K562 (cell line): ENCODE data around the gene CCDC141. TPM values are rescaled to one million over a fixed set of nuclear protein-coding genes. Genes with fewer than 3 reads are reported as not detected.

Experiments
- ATAC-seq: fragments of 200-7000 bp; cut with Tn5 transposase; 3 replicates; pipeline ENCODE4 v1.9.1; 2020; ENCODE audit warnings: moderate library complexity
- BruUV-seq: library from RNA; stranded (reverse); fragments of 400-500 nt; replicated peaks from 2 replicates; lab custom pipeline; 2021; lab: Mats Ljungman, UMichigan
- CTCF ChIA-PET: fragments of 300-600 bp; formaldehyde crosslinking; extraction: SDS; loops from one replicate; lab custom pipeline; 2021; ENCODE audit warnings: low intra/inter-chr PET ratio; lab: Yijun Ruan, JAX
- POLR2A ChIA-PET: fragments of 300-600, 350-650 bp; sonication (Branson Sonifier 250); formaldehyde crosslinking; extraction: SDS; loops from one replicate; lab custom pipeline; 2021; ENCODE audit warnings: antibody characterized with exemption, inconsistent platforms; lab: Yijun Ruan, JAX
- DNase-seq, 4 experiments: peaks; one replicate each; pipeline versions ENCODE4 v3.0.0 to v3.0.0-alpha.2; 2011 to 2018; ENCODE audit warnings: low spot score in 3 of 4, mixed read lengths in 3 of 4; ENCODE audit errors: extremely low read depth in 1 of 4
- FAIRE-seq: peaks from 2 replicates; lab custom pipeline; 2011; peaks lifted over from hg19 to GRCh38; lab: Jason Lieb, UNC
- H2AFZ ChIP-seq: 2 replicates; pipeline ENCODE4 v1.6.0; 2011; ENCODE audit warnings: low read depth, low read length, control low read depth, inconsistent platforms
- H3K27ac ChIP-seq: fragments of 200-600 bp; 3 replicates; pipeline ENCODE4 v1.8.0; 2011; ENCODE audit warnings: low read depth, mild to moderate bottlenecking, control low read depth, inconsistent platforms, low read length, moderate library complexity, mixed read lengths; ENCODE audit errors: extremely low read depth
- H3K27me3 ChIP-seq, 2 experiments: fragments of 300-600 bp in 1 of 2; 2 replicates in 1 of 2; 3 replicates in 1 of 2; pipeline versions ENCODE4 v1.6.0 to v1.8.0; 2011; ENCODE audit warnings: inconsistent platforms in 2 of 2, low read length in 2 of 2, mild to moderate bottlenecking in 1 of 2, mixed read lengths in 1 of 2, moderate library complexity in 1 of 2; ENCODE audit not compliant: control insufficient read depth in 2 of 2, insufficient read depth in 2 of 2
- H3K36me3 ChIP-seq: fragments of 300-600 bp; 3 replicates; pipeline ENCODE4 v1.8.0; 2011; ENCODE audit warnings: mild to moderate bottlenecking, low read length, inconsistent platforms; ENCODE audit not compliant: control insufficient read depth, insufficient read depth
- H3K4me1 ChIP-seq, 2 experiments: fragments of 200-600 bp in 1 of 2; replicated peaks in 1 of 2; 2 replicates in 1 of 2; 3 replicates in 1 of 2; pipeline versions ENCODE4 v1.5.1 to v1.8.0; 2011; ENCODE audit warnings: inconsistent platforms in 2 of 2, low read length in 2 of 2, mild to moderate bottlenecking in 1 of 2, mixed read lengths in 1 of 2, moderate library complexity in 1 of 2; ENCODE audit not compliant: control insufficient read depth in 2 of 2, insufficient read depth in 2 of 2
- H3K4me2 ChIP-seq: 2 replicates; pipeline ENCODE4 v1.6.1; 2011; ENCODE audit warnings: low read length, control low read depth, inconsistent platforms, mixed read lengths; ENCODE audit not compliant: insufficient read depth
- H3K4me3 ChIP-seq: fragments of 200-600 bp; sonication (generic), shearing (Covaris generic); 2 replicates; pipeline ENCODE4 v1.5.1; 2016; ENCODE audit warnings: control low read depth, inconsistent platforms
- H3K79me2 ChIP-seq: fragments of 200-600 bp; 3 replicates; pipeline ENCODE4 v1.8.0; 2011; ENCODE audit warnings: low read length, inconsistent platforms; ENCODE audit not compliant: control insufficient read depth, insufficient read depth
- H3K9ac ChIP-seq, 2 experiments: 2 replicates each; pipeline versions ENCODE4 v1.6.0 to v1.6.1; 2011; ENCODE audit warnings: low read depth in 2 of 2, low read length in 2 of 2, control low read depth in 1 of 2, inconsistent platforms in 1 of 2, mild to moderate bottlenecking in 1 of 2, mixed read lengths in 1 of 2; ENCODE audit not compliant: insufficient read depth in 1 of 2
- H3K9me1 ChIP-seq: one replicate; pipeline ENCODE4 v1.6.0; 2011; ENCODE audit warnings: inconsistent platforms, mild to moderate bottlenecking, low read length, moderate library complexity; ENCODE audit not compliant: control insufficient read depth, insufficient read depth
- H3K9me3 ChIP-seq: replicated peaks from 2 replicates; pipeline ENCODE4 v1.5.1; 2011; ENCODE audit warnings: low read depth, low read length, inconsistent platforms; ENCODE audit not compliant: control insufficient read depth, insufficient read depth
- H4K20me1 ChIP-seq: replicated peaks from 2 replicates; pipeline ENCODE4 v1.6.1; 2011; ENCODE audit warnings: low read length, inconsistent platforms, mixed read lengths; ENCODE audit not compliant: control insufficient read depth, insufficient read depth
- CBFA2T2 ChIP-seq: fragments of 450-650 bp; conservative IDR thresholded peaks from 2 replicates; pipeline ENCODE4 v1.6.1; 2017; ENCODE audit warnings: mild to moderate bottlenecking
- MIER1 ChIP-seq: fragments of 450-650 bp; IDR thresholded peaks from 2 replicates; pipeline ENCODE4 v1.6.1; 2016; ENCODE audit warnings: antibody characterized with exemption, mild to moderate bottlenecking, low read depth
- ZNF133 ChIP-seq: fragments of 250-450 bp; sonication (Bioruptor Pico); IDR thresholded peaks from 2 replicates; pipeline ENCODE4 v1.4.0; 2020; ENCODE audit warnings: mild to moderate bottlenecking
- ZNF766 ChIP-seq: fragments of 200-800 bp; sonication (Bioruptor generic); conservative IDR thresholded peaks from 2 replicates; pipeline ENCODE4 v1.6.1; 2016; ENCODE audit warnings: missing genetic modification characterization, missing compliant biosample characterization
- WGBS: fragments of 100-300 bp; shearing (Covaris generic); methylation state at CpG from one replicate; pipeline ENCODE4 v1.1.6; 2016; ENCODE audit warnings: low coverage, mixed read lengths; ENCODE audit not compliant: insufficient coverage; ENCODE audit errors: missing lambda C conversion rate; 5-methylcytosine and 5-hydroxymethylcytosine counted together
- in situ Hi-C: fragments of 300-500 bp; cut with MboI; formaldehyde crosslinking; loops from 4 replicates; pipeline ENCODE4 v1.15.0; 2018; ENCODE audit warnings: inconsistent platforms, mixed read lengths
- intact Hi-C: fragments of 100-400 bp; cut with micrococcal nuclease; formaldehyde crosslinking; loops from 2 replicates; pipeline ENCODE4 v1.14.2; 2022
- polyA plus RNA-seq, 8 experiments: library from polyadenylated mRNA; depleted of rRNA in 4 of 8; stranded (reverse) in 5 of 8; unstranded in 3 of 8; fragments of >200 nt; fragmentation: Nextera tagmentation in 2 of 8; fragmentation: Illumina TruSeq in 1 of 8; extraction: Ambion mirVana in 2 of 8; extraction: Trizol in 1 of 8; gene quantifications; 2 replicates each; pipeline versions ENCODE4 v1.2.1 to v1.2.3, GENCODE V29; 2011 to 2014; ENCODE audit warnings: inconsistent platforms in 1 of 8, missing spikeins in 1 of 8
- total RNA-seq, 7 experiments: library from RNA; depleted of rRNA in 6 of 7; stranded (reverse); fragments of >200 nt in 6 of 7; fragmentation: Illumina TruSeq in 2 of 7; extraction: Trizol in 2 of 7; gene quantifications; 2 replicates each; pipeline versions ENCODE4 v1.2.1 to v1.2.3, GENCODE V29; 2011 to 2021; ENCODE audit warnings: low replicate concordance in 1 of 7
- TF ChIP-seq, protein P1 (sequence below): fragments of 450-650 bp; IDR thresholded peaks from 2 replicates; pipeline ENCODE4 v1.6.1; 2018; ENCODE audit not compliant: partially characterized antibody
- TF ChIP-seq, protein P2 (sequence below): sonication (generic); formaldehyde crosslinking; IDR thresholded peaks from 2 replicates; pipeline ENCODE4 v1.8.0; 2022; ENCODE audit warnings: mild to moderate bottlenecking, missing genetic modification reagents

The CCDC141 gene
- total and polyA plus RNA-seq, 9 of the 15 experiments (the other 6 are each of a cell fraction or from before 2014, with no cell fraction given) = 0.09 TPM; not detected in 8

DNA sequence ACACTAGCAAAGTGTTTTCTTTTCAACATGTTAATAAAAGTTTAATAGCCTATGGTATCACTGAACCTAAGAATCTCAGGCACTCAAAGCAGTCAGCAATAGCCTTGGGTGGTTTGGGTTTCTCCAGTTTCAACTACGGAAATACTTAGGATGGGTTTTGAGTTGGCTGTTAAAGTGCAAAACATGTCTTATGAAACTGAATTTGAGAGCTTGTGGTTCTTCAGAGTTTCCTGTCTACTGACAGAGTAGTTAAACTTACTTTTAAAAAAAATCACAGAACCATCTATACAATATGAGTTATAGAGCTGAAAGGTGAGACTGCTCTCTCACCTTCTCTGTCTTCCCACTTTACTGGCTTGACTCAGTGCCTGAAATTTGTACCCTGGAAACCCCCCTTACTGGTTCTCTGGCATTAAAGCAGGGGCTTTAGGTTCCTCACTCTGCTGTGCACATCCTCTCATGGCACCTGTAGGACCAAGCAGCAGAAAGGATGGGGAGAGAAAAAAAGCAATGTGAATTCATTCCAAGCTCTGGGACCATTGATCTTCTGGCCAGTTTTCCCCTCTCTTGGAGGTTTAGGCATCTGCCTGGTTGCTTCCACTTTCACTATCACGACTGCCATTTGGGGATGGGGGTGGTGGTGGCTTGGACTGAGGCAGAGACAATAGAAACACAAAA is 18.1 kb downstream of the CCDC141 start:
- intact Hi-C loops = no loop called here
- FAIRE-seq (no peak), ATAC-seq (no peak), DNase-seq (no peak)
- CTCF ChIA-PET = interaction anchor here (0.6 kb wide), 1 partner anchor 8 kb away, joined by 3 read pairs; no protein-coding TSS in a partner anchor
- H3K4me2 ChIP-seq = no peak overlapping the region
- H3K27me3 ChIP-seq = no peaks in the 10 kb centered on the region
- POLR2A ChIA-PET = interaction anchor here (0.7 to 1.4 kb wide), 2 partner anchors 12 to 166 kb away, joined by 3 read pairs; no protein-coding TSS in a partner anchor
- H3K9me3 ChIP-seq = 0 out of 2 replicates have a peak, but pooled peaks cover 2% of the 10 kb centered on the region
- H4K20me1 ChIP-seq = no peaks in the 10 kb centered on the region
- in situ Hi-C loops = no loop called here
- H3K79me2 ChIP-seq = no peaks in the 10 kb centered on the region
- H3K9ac ChIP-seq = no peak overlapping the region
- WGBS = 6% methylated on average over 2 of the region's 2 CpGs
- no TSS peak for BruUV-seq
- H3K9me1 ChIP-seq = no peaks in the 10 kb centered on the region
- H3K4me1 ChIP-seq = no peaks in the 10 kb centered on the region
- H2AFZ ChIP-seq = no peak overlapping the region
- no peak overlapping the region for H3K27ac ChIP-seq
- H3K4me3 ChIP-seq = no peak overlapping the region
- H3K36me3 ChIP-seq = no peaks in the 10 kb centered on the region
- TF ChIP-seq MIER1 = no peak
- no peak for TF ChIP-seq CBFA2T2
- no peak for TF ChIP-seq ZNF133 (CRISPR knock-in tag)

DNA sequence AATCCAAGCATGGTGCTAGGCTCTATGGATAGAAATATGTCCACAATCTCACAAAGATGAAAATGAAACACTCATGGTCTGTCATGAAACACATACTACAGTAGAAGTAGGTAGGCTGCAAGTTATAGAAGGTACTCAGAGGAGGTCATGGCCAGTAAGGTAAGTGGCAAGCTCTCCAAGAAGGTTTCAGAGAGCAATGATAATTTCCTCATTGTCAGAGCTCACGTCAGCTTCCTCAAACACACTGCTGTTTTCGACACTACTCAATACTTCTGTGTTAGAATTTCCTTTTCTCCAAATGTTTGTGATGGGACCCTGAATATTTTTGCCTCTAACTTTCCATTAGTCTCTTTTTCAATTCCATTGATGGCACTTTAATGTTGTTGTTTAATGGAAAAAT is 25.5 kb downstream of the CCDC141 start:
- DNase-seq = no peak
- no peak overlapping the region for H3K27ac ChIP-seq
- H3K9me3 ChIP-seq = 0 out of 2 replicates have a peak, but pooled peaks cover 2% of the 10 kb centered on the region
- ChIA-PET CTCF (no interaction called here), POLR2A (no interaction called here)
- H3K4me1 ChIP-seq = no peaks in the 10 kb centered on the region
- H3K36me3 ChIP-seq = no peaks in the 10 kb centered on the region
- H3K27me3 ChIP-seq = no peaks in the 10 kb centered on the region
- no peak for ATAC-seq
- no peak overlapping the region for H3K4me3 ChIP-seq
- in situ Hi-C loops = no loop called here
- FAIRE-seq = no peak
- 0% methylated on average over 2 of the region's 2 CpGs for WGBS
- no peaks in the 10 kb centered on the region for H3K79me2 ChIP-seq
- no peaks in the 10 kb centered on the region for H3K9me1 ChIP-seq
- intact Hi-C loops = no loop called here
- no peak overlapping the region for H2AFZ ChIP-seq
- BruUV-seq = no TSS peak
- H3K4me2 ChIP-seq = no peak overlapping the region
- no peaks in the 10 kb centered on the region for H4K20me1 ChIP-seq
- H3K9ac ChIP-seq = no peak overlapping the region
- TF ChIP-seq, protein P1, sequence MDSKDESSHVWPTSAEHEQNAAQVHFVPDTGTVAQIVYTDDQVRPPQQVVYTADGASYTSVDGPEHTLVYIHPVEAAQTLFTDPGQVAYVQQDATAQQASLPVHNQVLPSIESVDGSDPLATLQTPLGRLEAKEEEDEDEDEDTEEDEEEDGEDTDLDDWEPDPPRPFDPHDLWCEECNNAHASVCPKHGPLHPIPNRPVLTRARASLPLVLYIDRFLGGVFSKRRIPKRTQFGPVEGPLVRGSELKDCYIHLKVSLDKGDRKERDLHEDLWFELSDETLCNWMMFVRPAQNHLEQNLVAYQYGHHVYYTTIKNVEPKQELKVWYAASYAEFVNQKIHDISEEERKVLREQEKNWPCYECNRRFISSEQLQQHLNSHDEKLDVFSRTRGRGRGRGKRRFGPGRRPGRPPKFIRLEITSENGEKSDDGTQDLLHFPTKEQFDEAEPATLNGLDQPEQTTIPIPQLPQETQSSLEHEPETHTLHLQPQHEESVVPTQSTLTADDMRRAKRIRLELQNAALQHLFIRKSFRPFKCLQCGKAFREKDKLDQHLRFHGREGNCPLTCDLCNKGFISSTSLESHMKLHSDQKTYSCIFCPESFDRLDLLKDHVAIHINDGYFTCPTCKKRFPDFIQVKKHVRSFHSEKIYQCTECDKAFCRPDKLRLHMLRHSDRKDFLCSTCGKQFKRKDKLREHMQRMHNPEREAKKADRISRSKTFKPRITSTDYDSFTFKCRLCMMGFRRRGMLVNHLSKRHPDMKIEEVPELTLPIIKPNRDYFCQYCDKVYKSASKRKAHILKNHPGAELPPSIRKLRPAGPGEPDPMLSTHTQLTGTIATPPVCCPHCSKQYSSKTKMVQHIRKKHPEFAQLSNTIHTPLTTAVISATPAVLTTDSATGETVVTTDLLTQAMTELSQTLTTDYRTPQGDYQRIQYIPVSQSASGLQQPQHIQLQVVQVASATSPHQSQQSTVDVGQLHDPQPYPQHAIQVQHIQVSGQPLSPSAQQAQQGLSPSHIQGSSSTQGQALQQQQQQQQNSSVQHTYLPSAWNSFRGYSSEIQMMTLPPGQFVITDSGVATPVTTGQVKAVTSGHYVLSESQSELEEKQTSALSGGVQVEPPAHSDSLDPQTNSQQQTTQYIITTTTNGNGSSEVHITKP = no peak
- TF ChIP-seq, protein P2, sequence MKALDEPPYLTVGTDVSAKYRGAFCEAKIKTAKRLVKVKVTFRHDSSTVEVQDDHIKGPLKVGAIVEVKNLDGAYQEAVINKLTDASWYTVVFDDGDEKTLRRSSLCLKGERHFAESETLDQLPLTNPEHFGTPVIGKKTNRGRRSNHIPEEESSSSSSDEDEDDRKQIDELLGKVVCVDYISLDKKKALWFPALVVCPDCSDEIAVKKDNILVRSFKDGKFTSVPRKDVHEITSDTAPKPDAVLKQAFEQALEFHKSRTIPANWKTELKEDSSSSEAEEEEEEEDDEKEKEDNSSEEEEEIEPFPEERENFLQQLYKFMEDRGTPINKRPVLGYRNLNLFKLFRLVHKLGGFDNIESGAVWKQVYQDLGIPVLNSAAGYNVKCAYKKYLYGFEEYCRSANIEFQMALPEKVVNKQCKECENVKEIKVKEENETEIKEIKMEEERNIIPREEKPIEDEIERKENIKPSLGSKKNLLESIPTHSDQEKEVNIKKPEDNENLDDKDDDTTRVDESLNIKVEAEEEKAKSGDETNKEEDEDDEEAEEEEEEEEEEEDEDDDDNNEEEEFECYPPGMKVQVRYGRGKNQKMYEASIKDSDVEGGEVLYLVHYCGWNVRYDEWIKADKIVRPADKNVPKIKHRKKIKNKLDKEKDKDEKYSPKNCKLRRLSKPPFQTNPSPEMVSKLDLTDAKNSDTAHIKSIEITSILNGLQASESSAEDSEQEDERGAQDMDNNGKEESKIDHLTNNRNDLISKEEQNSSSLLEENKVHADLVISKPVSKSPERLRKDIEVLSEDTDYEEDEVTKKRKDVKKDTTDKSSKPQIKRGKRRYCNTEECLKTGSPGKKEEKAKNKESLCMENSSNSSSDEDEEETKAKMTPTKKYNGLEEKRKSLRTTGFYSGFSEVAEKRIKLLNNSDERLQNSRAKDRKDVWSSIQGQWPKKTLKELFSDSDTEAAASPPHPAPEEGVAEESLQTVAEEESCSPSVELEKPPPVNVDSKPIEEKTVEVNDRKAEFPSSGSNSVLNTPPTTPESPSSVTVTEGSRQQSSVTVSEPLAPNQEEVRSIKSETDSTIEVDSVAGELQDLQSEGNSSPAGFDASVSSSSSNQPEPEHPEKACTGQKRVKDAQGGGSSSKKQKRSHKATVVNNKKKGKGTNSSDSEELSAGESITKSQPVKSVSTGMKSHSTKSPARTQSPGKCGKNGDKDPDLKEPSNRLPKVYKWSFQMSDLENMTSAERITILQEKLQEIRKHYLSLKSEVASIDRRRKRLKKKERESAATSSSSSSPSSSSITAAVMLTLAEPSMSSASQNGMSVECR (CRISPR knock-in tag) = no peak
- no peak for TF ChIP-seq ZNF766 (CRISPR knock-in tag)
